HepG2 (cell line): Measurements from ENCODE around the gene RGS13. TPM values are rescaled to one million over a fixed set of nuclear protein-coding genes. Genes with fewer than 3 reads are reported as not detected.
A peak's percentile ranks its signal among the peaks of the same experiment; 100 is the strongest.

Experiments
- ARID5B ChIP-seq: IDR thresholded peaks from 2 replicates; pipeline ENCODE4 v1.4.0; 2020; ENCODE audit warnings: mild to moderate bottlenecking, missing genetic modification reagents
- E2F2 ChIP-seq: sonication (generic); formaldehyde crosslinking; IDR thresholded peaks from 2 replicates; pipeline ENCODE4 v1.4.0; 2020; ENCODE audit warnings: missing genetic modification reagents, borderline replicate concordance
- ETV6 ChIP-seq: sonication (generic); formaldehyde crosslinking; conservative IDR thresholded peaks from 2 replicates; pipeline ENCODE4 v1.4.0; 2020; ENCODE audit warnings: missing genetic modification reagents
- FOXC1 ChIP-seq: sonication (generic); formaldehyde crosslinking; IDR thresholded peaks from 2 replicates; pipeline ENCODE4 v1.8.0; 2022; ENCODE audit warnings: mild to moderate bottlenecking, missing genetic modification reagents, borderline replicate concordance
- FOXM1 ChIP-seq: sonication (generic); formaldehyde crosslinking; IDR thresholded peaks from 2 replicates; pipeline ENCODE4 v1.5.0; 2020; ENCODE audit warnings: missing genetic modification reagents
- HBP1 ChIP-seq: IDR thresholded peaks from 2 replicates; pipeline ENCODE4 v1.6.1; 2016; ENCODE audit warnings: low read depth, control low read depth
- HMG20A ChIP-seq: IDR thresholded peaks from 2 replicates; pipeline ENCODE4 v1.6.1; 2016; ENCODE audit warnings: borderline replicate concordance
- HNF1A ChIP-seq, 2 experiments: sonication (generic) in 1 of 2; formaldehyde crosslinking in 1 of 2; IDR thresholded peaks; 2 replicates each; pipeline versions ENCODE4 v1.4.0 to v1.6.1; 2016 to 2020; ENCODE audit warnings: borderline replicate concordance in 1 of 2, low read depth in 1 of 2, mild to moderate bottlenecking in 1 of 2, missing genetic modification reagents in 1 of 2
- KDM6A ChIP-seq: IDR thresholded peaks from 2 replicates; pipeline ENCODE4 v1.6.1; 2016; ENCODE audit warnings: low read depth
- KLF9 ChIP-seq: IDR thresholded peaks from 2 replicates; pipeline ENCODE4 v1.6.1; 2016; ENCODE audit warnings: low read depth
- MEIS2 ChIP-seq: sonication (generic); formaldehyde crosslinking; IDR thresholded peaks from 2 replicates; pipeline ENCODE4 v1.9.0; 2021; ENCODE audit warnings: mild to moderate bottlenecking, missing genetic modification reagents
- NONO ChIP-seq, 2 experiments: fragments of 450-650 bp in 1 of 2; sonication (generic) in 1 of 2; formaldehyde crosslinking in 1 of 2; IDR thresholded peaks in 1 of 2; conservative IDR thresholded peaks in 1 of 2; 2 replicates each; pipeline versions ENCODE4 v1.6.1 to v1.8.0; 2017 to 2022; ENCODE audit warnings: mild to moderate bottlenecking in 1 of 2, missing genetic modification reagents in 1 of 2, moderate library complexity in 1 of 2
- SATB2 ChIP-seq: sonication (generic); formaldehyde crosslinking; IDR thresholded peaks from 2 replicates; pipeline ENCODE4 v1.5.0; 2020; ENCODE audit warnings: missing genetic modification reagents
- SMAD3 ChIP-seq: sonication (generic); formaldehyde crosslinking; IDR thresholded peaks from 2 replicates; pipeline ENCODE4 v1.4.0; 2020; ENCODE audit warnings: missing genetic modification reagents
- SOX5 ChIP-seq: IDR thresholded peaks from 2 replicates; pipeline ENCODE4 v1.6.1; 2016; ENCODE audit warnings: borderline replicate concordance
- TCF7L2 ChIP-seq: IDR thresholded peaks from 2 replicates; pipeline ENCODE4 v1.6.1; 2011; ENCODE audit warnings: mild to moderate bottlenecking, low read depth, low read length, moderate library complexity
- THAP11 ChIP-seq: IDR thresholded peaks from 2 replicates; pipeline ENCODE4 v1.6.1; 2016; ENCODE audit warnings: missing biosample characterization, missing genetic modification reagents
- ZNF264 ChIP-seq: sonication (generic); formaldehyde crosslinking; IDR thresholded peaks from 2 replicates; pipeline ENCODE4 v1.4.0; 2020; ENCODE audit warnings: missing genetic modification reagents
- ZNF331 ChIP-seq: sonication (generic); formaldehyde crosslinking; IDR thresholded peaks from 2 replicates; pipeline ENCODE4 v1.4.0; 2020; ENCODE audit warnings: missing genetic modification reagents
- ZNF777 ChIP-seq: sonication (generic); formaldehyde crosslinking; IDR thresholded peaks from 2 replicates; pipeline ENCODE4 v1.4.0; 2020; ENCODE audit warnings: missing genetic modification reagents
- ZNF792 ChIP-seq: IDR thresholded peaks from 2 replicates; pipeline ENCODE4 v1.6.1; 2016
- polyA plus RNA-seq, 8 experiments: library from polyadenylated mRNA; depleted of rRNA in 3 of 8; stranded (reverse) in 7 of 8; unstranded in 1 of 8; fragments of >200 nt; fragmentation: Illumina TruSeq in 4 of 8; extraction: Trizol in 4 of 8; gene quantifications; 2 replicates each; pipeline versions ENCODE4 v1.2.1 to v1.2.3, GENCODE V29; 2011 to 2016; ENCODE audit warnings: low read depth in 4 of 8, missing spikeins in 1 of 8, mixed read lengths in 1 of 8; ENCODE audit not compliant: insufficient read depth in 1 of 8
- total RNA-seq, 5 experiments: library from RNA; depleted of rRNA; stranded (reverse); fragments of >200 nt; fragmentation: Illumina TruSeq; extraction: Trizol; gene quantifications; 2 replicates each; pipeline ENCODE4 v1.2.3, GENCODE V29; 2016; ENCODE audit warnings: low read depth in 1 of 5

RGS13 gene
- total and polyA plus RNA-seq, 2 of the 13 experiments (the other 11 are each of a cell fraction or from before 2014, with no cell fraction given), result not detected

GRCh38 chr1:192700834-192701271 lies 64.9 kb downstream of the RGS13 start (continued):
- no peak for TF ChIP-seq FOXC1 (CRISPR knock-in tag)
- no peak for TF ChIP-seq FOXM1 (CRISPR knock-in tag)
- TF ChIP-seq NONO (IDR thresholded peaks at IDR 0.05), result no peak
- no peak for TF ChIP-seq NONO (CRISPR knock-in tag; conservative IDR thresholded peaks at IDR 0.05)
- no peak for TF ChIP-seq ETV6 (CRISPR knock-in tag)
- TF ChIP-seq TCF7L2, result no peak
- no peak for TF ChIP-seq HBP1 (CRISPR knock-in tag)
- TF ChIP-seq THAP11 (CRISPR knock-in tag), result peak; percentile 29; the same call in 1 of the 2 replicates
- TF ChIP-seq KLF9 (CRISPR knock-in tag), result no peak
- TF ChIP-seq ZNF792 (CRISPR knock-in tag), result 0 out of 2 replicates have a peak, but pooled peaks have one; percentile 25
- no peak for TF ChIP-seq E2F2 (CRISPR knock-in tag)
- peak; percentile 44; the same call in 1 of the 2 replicates for TF ChIP-seq KDM6A
- TF ChIP-seq SATB2 (CRISPR knock-in tag), result no peak
- peak; percentile 50; the same call in 1 of the 2 replicates for TF ChIP-seq HMG20A (CRISPR knock-in tag)
- TF ChIP-seq ZNF264, result no peak
- TF ChIP-seq ZNF331, result no peak
- peak; percentile 83; the same call in 1 of the 2 replicates for TF ChIP-seq ARID5B
- TF ChIP-seq HNF1A (IDR thresholded peaks at IDR 0.05; ENCODE audit: low read depth), result peak; percentile 92
- peak; percentile 93 for TF ChIP-seq HNF1A (CRISPR knock-in tag; IDR thresholded peaks at IDR 0.05; ENCODE audit: borderline replicate concordance)
- TF ChIP-seq ZNF777 (CRISPR knock-in tag), result no peak
- peak; percentile 73; the same call in 1 of the 2 replicates for TF ChIP-seq SOX5 (CRISPR knock-in tag)
- peak; percentile 35; the same call in 1 of the 2 replicates for TF ChIP-seq SMAD3 (CRISPR knock-in tag)
- no peak for TF ChIP-seq MEIS2 (CRISPR knock-in tag)
